GM12873 (cell line): ENCODE results near the gene XBP1.

ENCODE experiments used
- TF ChIP-seq, protein P1 (sequence below): IDR thresholded peaks from 2 replicates; pipeline ENCODE4 v1.5.1; 2012; ENCODE audit warnings: low read depth, mild to moderate bottlenecking, moderate library complexity, low read length, control low read depth; ENCODE audit not compliant: insufficient read depth; ENCODE audit errors: missing control alignments

The XBP1 gene

DNA sequence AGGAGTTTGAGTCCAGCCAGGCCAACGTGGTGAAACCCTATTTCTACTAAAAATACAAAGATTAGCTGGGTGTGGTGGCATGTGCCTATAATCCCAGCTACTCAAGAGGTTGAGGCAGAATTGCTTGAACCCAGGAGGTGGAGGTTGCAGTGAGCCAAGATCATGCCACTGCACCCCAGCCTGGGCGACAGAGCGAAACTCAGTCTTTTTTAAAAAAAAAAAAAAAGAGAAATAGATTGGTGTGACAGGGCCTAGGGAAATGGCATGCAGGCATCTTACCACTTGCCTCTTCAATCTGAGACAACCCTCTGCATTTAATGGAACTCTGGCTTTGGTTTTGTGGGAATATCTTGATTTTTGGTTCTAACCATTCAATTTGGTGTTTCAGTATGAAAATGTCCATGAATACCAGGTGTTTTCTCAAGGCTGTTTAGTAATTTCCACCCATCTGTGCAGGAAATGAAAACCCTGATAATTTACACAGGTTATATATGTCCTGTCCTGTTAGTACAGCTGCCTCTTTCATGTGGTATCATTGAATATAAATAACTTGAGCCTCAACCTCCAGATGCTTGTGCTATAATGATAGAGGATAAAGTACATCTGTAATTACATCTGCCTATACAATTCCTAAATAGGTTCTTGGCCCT, 8.4 kb downstream of the XBP1 start:
- TF ChIP-seq, protein P1, sequence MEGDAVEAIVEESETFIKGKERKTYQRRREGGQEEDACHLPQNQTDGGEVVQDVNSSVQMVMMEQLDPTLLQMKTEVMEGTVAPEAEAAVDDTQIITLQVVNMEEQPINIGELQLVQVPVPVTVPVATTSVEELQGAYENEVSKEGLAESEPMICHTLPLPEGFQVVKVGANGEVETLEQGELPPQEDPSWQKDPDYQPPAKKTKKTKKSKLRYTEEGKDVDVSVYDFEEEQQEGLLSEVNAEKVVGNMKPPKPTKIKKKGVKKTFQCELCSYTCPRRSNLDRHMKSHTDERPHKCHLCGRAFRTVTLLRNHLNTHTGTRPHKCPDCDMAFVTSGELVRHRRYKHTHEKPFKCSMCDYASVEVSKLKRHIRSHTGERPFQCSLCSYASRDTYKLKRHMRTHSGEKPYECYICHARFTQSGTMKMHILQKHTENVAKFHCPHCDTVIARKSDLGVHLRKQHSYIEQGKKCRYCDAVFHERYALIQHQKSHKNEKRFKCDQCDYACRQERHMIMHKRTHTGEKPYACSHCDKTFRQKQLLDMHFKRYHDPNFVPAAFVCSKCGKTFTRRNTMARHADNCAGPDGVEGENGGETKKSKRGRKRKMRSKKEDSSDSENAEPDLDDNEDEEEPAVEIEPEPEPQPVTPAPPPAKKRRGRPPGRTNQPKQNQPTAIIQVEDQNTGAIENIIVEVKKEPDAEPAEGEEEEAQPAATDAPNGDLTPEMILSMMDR: no peak

DNA sequence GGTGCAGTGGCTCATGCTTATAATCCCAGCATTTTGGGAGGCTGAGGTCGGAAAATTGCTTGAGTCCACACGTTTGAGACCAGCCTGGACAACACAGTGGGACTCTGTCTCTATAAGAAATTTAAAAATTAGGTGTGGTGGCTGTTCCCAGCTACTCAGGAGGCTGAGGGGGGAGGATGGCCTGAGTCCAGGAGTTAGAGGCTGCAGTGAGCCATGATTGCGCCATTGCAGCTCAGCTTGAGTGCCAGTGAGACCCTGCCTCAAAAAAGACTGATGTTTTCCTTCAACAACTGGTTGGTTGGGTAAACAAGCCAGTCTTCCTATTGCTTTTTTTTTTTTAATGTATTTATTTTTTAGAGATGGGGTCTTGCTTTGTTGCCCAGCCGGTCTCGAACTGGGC, 9.2 kb downstream of the XBP1 start:
- TF ChIP-seq, protein P1: no peak

DNA sequence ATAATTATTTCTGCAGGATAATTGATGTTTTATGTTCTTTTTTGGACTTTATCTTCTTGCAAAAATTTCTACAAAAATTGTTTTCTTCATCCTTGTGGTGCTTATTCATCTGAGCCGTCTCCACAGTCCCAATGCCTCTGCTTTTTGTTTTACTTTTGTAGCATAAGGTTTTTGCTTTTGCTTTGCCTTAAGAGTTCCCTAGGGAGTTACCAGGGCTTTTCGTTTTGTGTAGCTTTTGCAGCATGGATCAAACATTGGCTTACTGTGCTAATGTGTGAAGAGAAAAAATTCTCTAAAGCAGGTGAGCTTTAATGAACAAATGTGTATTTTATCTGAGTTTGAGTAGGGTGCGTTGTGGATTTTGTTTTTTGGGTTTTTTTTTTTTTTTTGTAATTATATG, 11.8 kb downstream of the XBP1 start:
- TF ChIP-seq, protein P1: no peak

DNA sequence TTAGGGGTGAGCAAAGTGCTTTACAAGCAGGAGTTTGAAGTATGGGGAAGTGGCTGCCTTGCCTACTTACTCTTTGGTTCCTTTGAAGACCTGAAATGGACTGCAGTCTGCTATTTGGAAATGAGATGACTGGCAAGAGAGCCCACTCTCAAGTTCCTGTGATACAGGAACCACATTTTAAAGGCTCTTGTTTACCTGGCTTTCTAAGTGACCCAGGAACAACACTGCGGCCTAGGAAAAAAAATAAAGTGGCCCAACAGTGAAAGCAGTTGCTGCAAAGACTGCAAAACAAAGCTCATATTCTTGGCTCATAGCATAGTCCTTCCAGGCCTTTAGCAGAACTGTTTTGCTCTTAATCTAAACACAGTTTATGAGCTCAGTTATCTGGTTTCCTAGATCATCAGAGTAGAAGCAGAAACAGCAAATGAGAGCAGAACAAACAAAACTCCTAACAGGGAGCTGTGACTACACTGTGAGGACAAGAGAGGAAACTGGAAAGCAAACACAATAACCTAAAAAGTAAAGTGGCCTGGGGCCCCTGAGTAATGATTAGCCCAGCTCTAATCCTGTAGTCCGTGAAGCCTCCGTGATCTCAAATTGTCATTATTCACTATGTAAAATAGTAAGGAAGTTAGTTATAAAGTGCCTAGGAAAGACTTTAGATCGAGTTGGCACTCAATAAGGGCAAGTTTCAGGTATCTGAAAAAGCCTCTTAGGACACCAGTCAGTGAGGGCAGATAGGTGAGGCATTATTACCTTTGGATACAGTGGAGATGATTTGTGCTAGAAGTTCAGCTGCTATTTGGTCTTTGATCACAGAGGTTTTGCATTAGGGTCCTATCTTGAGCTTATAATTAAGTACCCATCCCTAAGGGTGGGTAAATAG, 16.3 kb downstream of the XBP1 start:
- TF ChIP-seq, protein P1: no peak

DNA sequence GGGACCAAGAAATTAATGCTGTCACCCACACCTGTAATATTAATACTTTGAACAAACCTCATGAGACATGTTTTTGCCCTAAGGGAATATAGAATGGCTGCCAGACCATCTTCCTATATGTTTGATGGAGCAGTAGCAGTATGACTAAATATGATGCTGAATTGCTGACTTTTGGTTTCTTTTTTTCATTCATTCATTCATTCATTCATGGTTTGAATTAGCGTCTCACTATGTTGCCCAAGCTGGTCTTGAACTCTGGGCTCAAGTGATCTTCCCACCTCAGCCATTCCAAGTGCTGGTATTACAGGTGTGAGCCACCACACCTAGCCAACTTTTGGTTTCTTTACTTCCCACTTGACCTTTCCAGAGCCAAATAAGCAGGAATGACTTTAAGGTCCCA, 20.1 kb downstream of the XBP1 start:
- TF ChIP-seq, protein P1: no peak

DNA sequence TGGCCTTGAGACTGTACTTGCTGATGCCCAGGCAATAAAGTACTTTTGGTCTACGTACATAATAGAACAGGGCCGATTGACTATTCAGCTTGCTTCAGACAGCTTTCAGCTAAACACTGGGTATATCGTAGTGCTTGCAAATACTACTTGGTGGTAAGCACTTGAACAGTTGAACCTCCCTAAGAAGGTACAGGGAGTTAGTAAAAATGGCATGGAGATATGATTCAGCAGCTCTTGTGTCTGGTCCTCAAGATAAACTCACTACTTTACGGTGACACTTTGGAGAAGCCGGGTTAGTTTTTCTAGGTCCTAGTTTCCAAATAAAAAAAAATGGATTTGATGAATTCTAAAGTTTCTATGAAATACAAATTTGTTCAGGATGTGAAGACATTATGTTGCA, 20.5 kb downstream of the XBP1 start:
- TF ChIP-seq, protein P1: no peak

DNA sequence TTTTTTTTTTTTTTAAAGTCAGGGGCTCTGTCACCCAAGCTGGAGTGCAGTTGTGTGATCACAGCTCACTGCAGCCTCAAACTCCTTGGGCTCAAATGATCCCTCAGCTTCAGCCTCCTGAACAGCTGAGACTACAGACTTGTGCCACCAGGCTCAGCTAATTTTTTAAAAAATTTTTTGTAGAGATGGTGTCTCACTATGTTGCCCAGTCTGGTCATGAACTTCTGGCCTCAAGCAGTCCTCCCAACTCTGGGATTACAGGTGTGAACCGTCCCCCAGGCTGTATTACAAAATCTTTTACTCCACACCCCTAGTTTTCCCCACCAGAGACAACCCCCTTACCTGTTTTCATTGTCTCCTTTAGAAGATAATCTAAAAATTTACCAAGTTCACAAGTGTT, 26.0 kb downstream of the XBP1 start:
- TF ChIP-seq, protein P1: no peak
